Measurements from ENCODE around the gene CCDC78. TPM values are rescaled to one million over a fixed set of nuclear protein-coding genes. Genes with fewer than 3 reads are reported as not detected.

Gene CCDC78
- total RNA-seq, 1 experiment from 2014 or later = 22.9 TPM

DNA sequence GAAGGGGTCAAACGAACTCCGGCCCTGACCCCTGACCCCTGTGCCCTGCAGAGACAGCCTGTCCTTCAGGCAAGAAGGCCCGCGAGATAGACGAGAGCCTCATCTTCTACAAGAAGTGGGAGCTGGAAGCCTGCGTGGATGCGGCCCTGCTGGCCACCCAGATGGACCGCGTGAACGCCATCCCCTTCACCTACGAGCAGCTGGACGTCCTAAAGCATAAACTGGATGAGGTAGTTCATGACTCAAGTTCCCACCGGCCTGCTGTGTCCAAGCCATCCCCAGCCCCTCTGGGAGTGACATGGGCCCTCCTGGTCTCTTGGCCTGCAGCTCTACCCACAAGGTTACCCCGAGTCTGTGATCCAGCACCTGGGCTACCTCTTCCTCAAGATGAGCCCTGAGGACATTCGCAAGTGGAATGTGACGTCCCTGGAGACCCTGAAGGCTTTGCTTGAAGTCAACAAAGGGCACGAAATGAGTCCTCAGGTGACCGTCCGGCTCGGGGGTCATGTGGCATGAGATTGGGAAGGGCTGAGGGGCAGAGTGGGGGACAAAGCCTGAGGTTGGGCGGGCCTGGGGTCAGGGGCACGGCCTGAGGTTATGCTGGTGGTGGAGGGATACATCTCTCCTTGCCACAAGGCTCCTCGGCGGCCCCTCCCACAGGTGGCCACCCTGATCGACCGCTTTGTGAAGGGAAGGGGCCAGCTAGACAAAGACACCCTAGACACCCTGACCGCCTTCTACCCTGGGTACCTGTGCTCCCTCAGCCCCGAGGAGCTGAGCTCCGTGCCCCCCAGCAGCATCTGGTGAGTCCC, 40.0 kb upstream of the CCDC78 start:
- POLR2A ChIA-PET = no interaction called here
- no peak overlapping the region for H2AFZ ChIP-seq (ENCODE audit: low read depth, low read length, poor library complexity, severe bottlenecking)
- CTCF ChIA-PET = no interaction called here

More for the DNA sequence above, 40.0 kb upstream of the CCDC78 start:
- intact Hi-C loops (cut with micrococcal nuclease) = no loop called here
- TF ChIP-seq, protein P1, sequence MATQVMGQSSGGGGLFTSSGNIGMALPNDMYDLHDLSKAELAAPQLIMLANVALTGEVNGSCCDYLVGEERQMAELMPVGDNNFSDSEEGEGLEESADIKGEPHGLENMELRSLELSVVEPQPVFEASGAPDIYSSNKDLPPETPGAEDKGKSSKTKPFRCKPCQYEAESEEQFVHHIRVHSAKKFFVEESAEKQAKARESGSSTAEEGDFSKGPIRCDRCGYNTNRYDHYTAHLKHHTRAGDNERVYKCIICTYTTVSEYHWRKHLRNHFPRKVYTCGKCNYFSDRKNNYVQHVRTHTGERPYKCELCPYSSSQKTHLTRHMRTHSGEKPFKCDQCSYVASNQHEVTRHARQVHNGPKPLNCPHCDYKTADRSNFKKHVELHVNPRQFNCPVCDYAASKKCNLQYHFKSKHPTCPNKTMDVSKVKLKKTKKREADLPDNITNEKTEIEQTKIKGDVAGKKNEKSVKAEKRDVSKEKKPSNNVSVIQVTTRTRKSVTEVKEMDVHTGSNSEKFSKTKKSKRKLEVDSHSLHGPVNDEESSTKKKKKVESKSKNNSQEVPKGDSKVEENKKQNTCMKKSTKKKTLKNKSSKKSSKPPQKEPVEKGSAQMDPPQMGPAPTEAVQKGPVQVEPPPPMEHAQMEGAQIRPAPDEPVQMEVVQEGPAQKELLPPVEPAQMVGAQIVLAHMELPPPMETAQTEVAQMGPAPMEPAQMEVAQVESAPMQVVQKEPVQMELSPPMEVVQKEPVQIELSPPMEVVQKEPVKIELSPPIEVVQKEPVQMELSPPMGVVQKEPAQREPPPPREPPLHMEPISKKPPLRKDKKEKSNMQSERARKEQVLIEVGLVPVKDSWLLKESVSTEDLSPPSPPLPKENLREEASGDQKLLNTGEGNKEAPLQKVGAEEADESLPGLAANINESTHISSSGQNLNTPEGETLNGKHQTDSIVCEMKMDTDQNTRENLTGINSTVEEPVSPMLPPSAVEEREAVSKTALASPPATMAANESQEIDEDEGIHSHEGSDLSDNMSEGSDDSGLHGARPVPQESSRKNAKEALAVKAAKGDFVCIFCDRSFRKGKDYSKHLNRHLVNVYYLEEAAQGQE (IDR thresholded peaks at IDR 0.05; ENCODE audit: low read depth) = no peak
- TF ChIP-seq RAD21 (IDR thresholded peaks at IDR 0.05; ENCODE audit: low read depth) (no peak), ZFX (IDR thresholded peaks at IDR 0.05) (no peak)
- TF ChIP-seq, protein P2, sequence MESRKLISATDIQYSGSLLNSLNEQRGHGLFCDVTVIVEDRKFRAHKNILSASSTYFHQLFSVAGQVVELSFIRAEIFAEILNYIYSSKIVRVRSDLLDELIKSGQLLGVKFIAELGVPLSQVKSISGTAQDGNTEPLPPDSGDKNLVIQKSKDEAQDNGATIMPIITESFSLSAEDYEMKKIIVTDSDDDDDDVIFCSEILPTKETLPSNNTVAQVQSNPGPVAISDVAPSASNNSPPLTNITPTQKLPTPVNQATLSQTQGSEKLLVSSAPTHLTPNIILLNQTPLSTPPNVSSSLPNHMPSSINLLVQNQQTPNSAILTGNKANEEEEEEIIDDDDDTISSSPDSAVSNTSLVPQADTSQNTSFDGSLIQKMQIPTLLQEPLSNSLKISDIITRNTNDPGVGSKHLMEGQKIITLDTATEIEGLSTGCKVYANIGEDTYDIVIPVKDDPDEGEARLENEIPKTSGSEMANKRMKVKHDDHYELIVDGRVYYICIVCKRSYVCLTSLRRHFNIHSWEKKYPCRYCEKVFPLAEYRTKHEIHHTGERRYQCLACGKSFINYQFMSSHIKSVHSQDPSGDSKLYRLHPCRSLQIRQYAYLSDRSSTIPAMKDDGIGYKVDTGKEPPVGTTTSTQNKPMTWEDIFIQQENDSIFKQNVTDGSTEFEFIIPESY (IDR thresholded peaks at IDR 0.05; ENCODE audit: extremely low read depth, insufficient replicate concordance, low read length) = no peak
- TF ChIP-seq, protein P3, sequence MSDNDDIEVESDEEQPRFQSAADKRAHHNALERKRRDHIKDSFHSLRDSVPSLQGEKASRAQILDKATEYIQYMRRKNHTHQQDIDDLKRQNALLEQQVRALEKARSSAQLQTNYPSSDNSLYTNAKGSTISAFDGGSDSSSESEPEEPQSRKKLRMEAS (IDR thresholded peaks at IDR 0.05) = no peak
- RAD21 ChIA-PET (ENCODE audit: low non-redundant PET in 1 of 2, low total read pairs in 2 of 2, uncharacterized antibody in 2 of 2, unreplicated experiment in 2 of 2) = no interaction called here
- Histone ChIP-seq H3K4me1 (ENCODE audit: control insufficient read depth in 1 of 2, insufficient read depth in 2 of 2, low read length in 2 of 2) (peaks cover 15 to 23% of the 10 kb centered on the region in 2 experiments), H3K9ac (ENCODE audit: low read length) (no peak overlapping the region), H3K27me3 (ENCODE audit: insufficient read depth, low read length) (no peaks in the 10 kb centered on the region), H3K79me2 (ENCODE audit: insufficient read depth, low read length) (peaks cover 23% of the 10 kb centered on the region), H3K9me3 (ENCODE audit: control insufficient read depth in 1 of 2, insufficient read depth in 1 of 2, low read depth in 1 of 2, low read length in 2 of 2) (no peaks in the 10 kb centered on the region), H3K9me2 (ENCODE audit: insufficient read depth) (no peaks in the 10 kb centered on the region), H3K36me3 (ENCODE audit: control insufficient read depth in 1 of 2, insufficient read depth in 2 of 2, low read length in 2 of 2) (peaks cover 7 to 11% of the 10 kb centered on the region in 2 experiments; a peak in 3 of 4 replicates), H3K4me2 (ENCODE audit: low read length) (no peak overlapping the region), H4K20me1 (ENCODE audit: insufficient read depth) (no peaks in the 10 kb centered on the region), H3K27ac (ENCODE audit: low read depth, low read length) (no peak overlapping the region; the same call in 1 of the 2 replicates), H3K4me3 (replicated peaks in 1 of 2; ENCODE audit: low read depth in 1 of 2, low read length in 2 of 2) (no peak overlapping the region)
- ATAC-seq (no peak), DNase-seq (ENCODE audit: low read depth, low spot score) (no peak)
- BruUV-seq (replicated peaks) = no TSS peak

Measured in HCT116 (cell line).